Body of pancreas (tissue), 4 donors: ENCODE data around the gene TOP1.

Experiments
- POLR2A ChIP-seq, 3 donors: fragments of 450-650 bp; IDR thresholded peaks; one replicate each; pipeline ENCODE4 v1.6.1; 2016; ENCODE audit warnings: antibody characterized with exemption in 3 of 3, mild to moderate bottlenecking in 2 of 3
- TF ChIP-seq, protein P1 (sequence below), 7 experiments: fragments of 450-650 bp in 4 of 7; fragments of 200-600 bp in 3 of 7; sonication (generic) in 3 of 7; IDR thresholded peaks; one replicate each; pipeline ENCODE4 v1.5.1; 2016 to 2019; ENCODE audit warnings: antibody characterized with exemption in 7 of 7

DNA sequence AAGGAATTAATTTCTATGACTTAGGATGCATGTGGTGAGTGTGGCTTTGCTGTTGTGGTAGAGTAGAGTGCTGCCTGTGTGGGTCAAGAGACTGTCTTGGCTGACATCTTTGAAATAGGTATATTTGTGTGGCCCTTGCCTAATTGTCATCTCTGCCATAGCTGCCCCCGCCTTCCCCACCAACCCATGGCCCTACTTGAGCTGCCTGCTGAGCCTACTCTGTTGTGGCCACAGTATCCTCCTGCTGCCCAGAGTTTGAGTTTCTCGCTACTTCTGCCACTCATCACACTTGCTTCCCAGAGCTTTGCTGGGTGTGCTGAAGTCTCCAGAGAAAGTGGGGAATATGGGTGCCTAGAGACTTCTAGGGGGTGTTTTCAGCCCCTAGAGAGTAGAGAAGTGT, 116.7 kb downstream of the TOP1 start:
- TF ChIP-seq, protein P1, sequence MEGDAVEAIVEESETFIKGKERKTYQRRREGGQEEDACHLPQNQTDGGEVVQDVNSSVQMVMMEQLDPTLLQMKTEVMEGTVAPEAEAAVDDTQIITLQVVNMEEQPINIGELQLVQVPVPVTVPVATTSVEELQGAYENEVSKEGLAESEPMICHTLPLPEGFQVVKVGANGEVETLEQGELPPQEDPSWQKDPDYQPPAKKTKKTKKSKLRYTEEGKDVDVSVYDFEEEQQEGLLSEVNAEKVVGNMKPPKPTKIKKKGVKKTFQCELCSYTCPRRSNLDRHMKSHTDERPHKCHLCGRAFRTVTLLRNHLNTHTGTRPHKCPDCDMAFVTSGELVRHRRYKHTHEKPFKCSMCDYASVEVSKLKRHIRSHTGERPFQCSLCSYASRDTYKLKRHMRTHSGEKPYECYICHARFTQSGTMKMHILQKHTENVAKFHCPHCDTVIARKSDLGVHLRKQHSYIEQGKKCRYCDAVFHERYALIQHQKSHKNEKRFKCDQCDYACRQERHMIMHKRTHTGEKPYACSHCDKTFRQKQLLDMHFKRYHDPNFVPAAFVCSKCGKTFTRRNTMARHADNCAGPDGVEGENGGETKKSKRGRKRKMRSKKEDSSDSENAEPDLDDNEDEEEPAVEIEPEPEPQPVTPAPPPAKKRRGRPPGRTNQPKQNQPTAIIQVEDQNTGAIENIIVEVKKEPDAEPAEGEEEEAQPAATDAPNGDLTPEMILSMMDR (IDR thresholded peaks at IDR 0.05), result no peak
- TF ChIP-seq POLR2A (IDR thresholded peaks at IDR 0.05), result no peak
